Stimulated activated naive CD8-positive, alpha-beta T cell treated with anti-CD3 and anti-CD28 coated beads, Interleukin-15, Interleukin-2, amounts not matched to agents 100 U/mL and 50 U/mL, for 24 hours (primary cell): ENCODE results near the gene HSPA1L.

Experiments
- ATAC-seq: fragments of 150-1000 bp; cut with Tn5 transposase; one replicate; pipeline ENCODE4 v1.10.0; 2021
- DNase-seq: peaks from one replicate; pipeline ENCODE4 v3.0.0; 2021

Gene HSPA1L

DNA sequence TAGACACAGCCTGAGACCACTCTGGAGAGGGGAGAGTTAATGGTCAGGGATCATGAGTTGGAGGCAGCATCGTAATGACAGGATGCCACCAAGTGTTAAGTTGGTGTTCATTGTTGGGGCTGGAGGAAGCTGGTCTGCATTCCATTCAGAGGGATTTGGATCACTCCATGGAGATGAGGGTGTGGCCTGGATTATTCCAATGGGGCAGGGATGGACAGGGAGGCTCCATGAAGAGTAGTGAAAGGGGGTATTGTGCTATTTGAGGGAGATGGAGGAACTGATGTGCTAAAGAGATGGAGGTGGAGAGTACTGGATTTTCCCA lies 51.5 kb downstream of the HSPA1L start:
- ATAC-seq = no peak

DNA sequence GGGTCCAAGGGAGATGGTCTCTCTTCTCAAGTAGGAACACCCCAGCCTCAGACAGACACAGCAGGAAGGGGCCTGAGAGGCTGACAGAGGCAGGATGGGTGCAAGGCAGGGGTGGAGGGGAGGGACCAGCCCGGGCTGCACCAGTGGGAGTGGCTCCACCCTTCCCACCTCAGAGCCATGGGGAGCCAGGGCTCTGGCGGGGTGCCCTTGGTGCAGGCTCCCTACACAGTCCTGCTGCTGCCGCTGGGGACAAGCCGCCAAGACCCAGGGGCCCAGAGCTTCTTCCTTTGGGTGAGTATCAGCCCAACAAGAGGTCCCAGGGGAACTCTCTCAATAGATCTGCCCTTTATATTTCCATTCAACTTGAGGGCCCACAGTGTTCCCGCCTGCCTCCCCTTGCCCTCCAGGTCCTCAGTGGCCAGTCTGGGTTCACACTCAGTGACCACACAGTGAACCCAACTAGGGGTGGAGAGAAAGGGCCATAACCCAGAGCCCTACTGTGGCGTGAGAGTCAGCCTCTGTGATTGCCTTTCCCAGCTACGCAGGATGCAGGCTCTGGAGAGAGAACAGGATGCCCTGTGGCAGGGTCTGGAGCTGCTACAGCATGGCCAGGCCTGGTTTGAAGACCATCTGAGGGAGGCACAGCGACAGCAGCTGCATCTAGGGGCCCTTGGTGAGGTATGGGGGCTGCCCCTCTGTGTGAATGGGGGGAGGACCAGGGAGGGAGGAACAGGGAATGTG lies 52.0 kb downstream of the HSPA1L start:
- DNase-seq (no peak), ATAC-seq (no peak)

More for the DNA sequence above, 51.5 kb downstream of the HSPA1L start:
- DNase-seq = no peak

DNA sequence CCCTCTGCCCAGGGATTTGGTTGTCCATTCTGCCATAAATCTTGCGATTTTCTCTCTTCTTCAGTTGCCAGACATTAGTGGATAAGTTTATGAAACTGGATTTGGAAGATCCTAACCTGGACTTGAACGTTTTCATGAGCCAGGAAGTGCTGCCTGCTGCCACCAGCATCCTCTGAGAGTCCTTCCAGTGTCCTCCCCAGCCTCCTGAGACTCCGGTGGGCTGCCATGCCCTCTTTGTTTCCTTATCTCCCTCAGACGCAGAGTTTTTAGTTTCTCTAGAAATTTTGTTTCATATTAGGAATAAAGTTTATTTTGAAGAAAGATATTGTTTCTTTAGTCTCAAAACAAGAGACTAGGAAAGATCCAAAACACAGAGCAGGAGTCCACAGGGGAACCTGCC lies 52.7 kb downstream of the HSPA1L start, which contains the start of gene SAPCD1:
Gene SAPCD1, plus strand, starts transcription at position 301 of the 400 bp plus-strand sequence. CDS start 399 bp downstream, outside the sequence.
- no peak for ATAC-seq
- no peak for DNase-seq

DNA sequence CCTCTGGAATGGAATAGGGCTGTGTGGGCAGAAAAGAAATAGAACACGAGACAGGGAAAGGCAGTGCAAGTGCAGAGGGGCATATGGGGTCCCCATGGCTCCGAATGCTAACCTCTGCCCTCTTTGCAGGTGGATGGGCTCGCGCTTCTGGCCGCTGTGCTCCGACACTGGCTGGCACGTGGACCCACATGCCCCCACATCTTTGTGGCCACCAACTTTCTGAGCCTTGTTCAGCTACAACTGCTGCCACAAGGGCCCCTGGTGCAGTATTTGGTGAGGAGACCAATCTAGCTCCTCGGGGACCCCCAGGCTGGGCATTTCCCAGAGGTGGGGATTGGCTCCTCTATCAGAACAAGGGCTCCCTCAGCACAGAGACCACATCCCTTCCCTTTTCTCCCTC lies 53.7 kb downstream of the HSPA1L start:
- ATAC-seq (no peak), DNase-seq (no peak)

DNA sequence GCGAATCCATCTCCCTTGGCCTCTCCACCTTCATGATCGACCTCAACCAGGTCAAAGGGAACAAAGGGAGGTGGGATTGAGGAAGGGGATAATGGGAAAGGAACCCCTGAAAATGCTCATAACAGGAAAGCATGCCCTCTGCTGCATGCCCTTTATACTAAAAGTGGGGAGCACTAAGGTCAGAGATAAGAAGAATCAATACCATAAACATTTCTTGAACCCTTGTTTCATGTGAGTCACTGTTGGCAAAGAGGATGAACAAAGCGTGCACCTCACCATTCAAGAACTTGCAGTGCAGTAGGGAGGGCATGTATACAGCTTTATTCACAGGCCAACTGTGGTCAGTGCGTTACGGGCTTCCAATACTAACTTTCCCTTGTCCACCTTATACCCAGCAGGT lies 54.3 kb downstream of the HSPA1L start:
- ATAC-seq = no peak
- no peak for DNase-seq
